Sigmoid colon (tissue), 4 donors: ENCODE results near the gene IRAG1.

Source experiments
- CTCF ChIP-seq, 4 experiments: fragments of 450-650 bp in 3 of 4; fragments of 200-600 bp in 1 of 4; IDR thresholded peaks; one replicate each; pipeline ENCODE4 v1.5.1; 2016 to 2019; ENCODE audit warnings: antibody characterized with exemption in 4 of 4, mild to moderate bottlenecking in 3 of 4, moderate library complexity in 2 of 4
- EP300 ChIP-seq, 4 donors: sonication (generic); formaldehyde crosslinking; IDR thresholded peaks; one replicate each; pipeline ENCODE4 v1.6.1; 2017; ENCODE audit warnings: antibody characterized with exemption in 4 of 4
- POLR2AphosphoS5 ChIP-seq, 4 donors: sonication (generic); formaldehyde crosslinking; IDR thresholded peaks; one replicate each; pipeline ENCODE4 v1.6.1; 2017; ENCODE audit warnings: antibody characterized with exemption in 4 of 4

- TF ChIP-seq CTCF (IDR thresholded peaks at IDR 0.05) (no peak), POLR2AphosphoS5 (IDR thresholded peaks at IDR 0.05) (no peak), EP300 (IDR thresholded peaks at IDR 0.05) (no peak)
Observed at GRCh38 chr11:10655227-10655626, 38.3 kb downstream of the IRAG1 start.
